ENCODE results near the gene KCNIP4. TPM values are rescaled to one million over a fixed set of nuclear protein-coding genes. Genes with fewer than 3 reads are reported as not detected.

KCNIP4 gene
- polyA plus RNA-seq, 1 donor (not counting 4 experiments of a cell fraction or from before 2014, with no cell fraction given) = 0.07 TPM

DNA sequence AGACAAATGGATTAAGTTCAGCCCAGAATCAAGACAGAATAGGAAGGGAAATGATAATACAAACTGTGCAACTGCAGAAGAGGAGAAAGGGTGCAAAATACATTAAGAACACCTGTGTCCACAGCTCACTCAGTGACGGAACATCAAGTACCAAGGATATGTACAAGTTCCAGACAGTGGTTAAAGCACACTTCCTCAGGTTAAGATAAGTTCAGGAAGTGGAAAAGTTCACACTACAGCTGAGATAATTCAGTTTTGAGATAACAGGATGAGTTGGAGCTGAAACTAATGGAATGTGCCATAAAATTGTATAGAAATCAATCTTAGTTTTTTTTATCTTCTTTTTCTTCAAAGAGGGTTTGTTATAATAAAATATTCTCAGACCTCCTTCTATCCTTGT lies 419.4 kb downstream of the KCNIP4 start:
- H3K36me3 ChIP-seq (ENCODE audit: control insufficient read depth in 2 of 2, extremely low read depth in 1 of 2, insufficient read depth in 2 of 2, low read length in 2 of 2) = no peaks in the 10 kb centered on the region
- dilution Hi-C loops (cut with MboI; ENCODE audit: extremely low pct_ligation_motif_present, low sequenced_read_pairs) = no loop called here
- TF ChIP-seq, protein P1, sequence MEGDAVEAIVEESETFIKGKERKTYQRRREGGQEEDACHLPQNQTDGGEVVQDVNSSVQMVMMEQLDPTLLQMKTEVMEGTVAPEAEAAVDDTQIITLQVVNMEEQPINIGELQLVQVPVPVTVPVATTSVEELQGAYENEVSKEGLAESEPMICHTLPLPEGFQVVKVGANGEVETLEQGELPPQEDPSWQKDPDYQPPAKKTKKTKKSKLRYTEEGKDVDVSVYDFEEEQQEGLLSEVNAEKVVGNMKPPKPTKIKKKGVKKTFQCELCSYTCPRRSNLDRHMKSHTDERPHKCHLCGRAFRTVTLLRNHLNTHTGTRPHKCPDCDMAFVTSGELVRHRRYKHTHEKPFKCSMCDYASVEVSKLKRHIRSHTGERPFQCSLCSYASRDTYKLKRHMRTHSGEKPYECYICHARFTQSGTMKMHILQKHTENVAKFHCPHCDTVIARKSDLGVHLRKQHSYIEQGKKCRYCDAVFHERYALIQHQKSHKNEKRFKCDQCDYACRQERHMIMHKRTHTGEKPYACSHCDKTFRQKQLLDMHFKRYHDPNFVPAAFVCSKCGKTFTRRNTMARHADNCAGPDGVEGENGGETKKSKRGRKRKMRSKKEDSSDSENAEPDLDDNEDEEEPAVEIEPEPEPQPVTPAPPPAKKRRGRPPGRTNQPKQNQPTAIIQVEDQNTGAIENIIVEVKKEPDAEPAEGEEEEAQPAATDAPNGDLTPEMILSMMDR (optimal IDR thresholded peaks at IDR 0.05 in 1 of 3, IDR thresholded peaks at IDR 0.05 in 1 of 3, conservative IDR thresholded peaks at IDR 0.05 in 1 of 3; ENCODE audit: extremely low read depth in 1 of 3, insufficient read depth in 2 of 3, low read length in 3 of 3) = no peak
- no peak for TF ChIP-seq EZH2 (IDR thresholded peaks at IDR 0.05; ENCODE audit: low read length)
- H3K27me3 ChIP-seq (ENCODE audit: control insufficient read depth, extremely low read depth, insufficient read depth, low read length) = no peaks in the 10 kb centered on the region
- H3K9me3 ChIP-seq (ENCODE audit: control insufficient read depth, low read depth, low read length) = no peaks in the 10 kb centered on the region
- no peaks in the 10 kb centered on the region for H3K9me1 ChIP-seq (ENCODE audit: control insufficient read depth, extremely low read depth, insufficient read depth, low read length)
- H3K4me3 ChIP-seq (ENCODE audit: control insufficient read depth in 2 of 3, extremely low read depth in 1 of 3, insufficient read depth in 2 of 3, low read depth in 1 of 3, low read length in 3 of 3) = no peak overlapping the region
- H3K4me1 ChIP-seq (ENCODE audit: control insufficient read depth, extremely low read depth, insufficient read depth, low read length) = no peaks in the 10 kb centered on the region
- H4K20me1 ChIP-seq (ENCODE audit: control insufficient read depth, extremely low read depth, insufficient read depth, low read length) = no peaks in the 10 kb centered on the region
- H3K9ac ChIP-seq (ENCODE audit: control insufficient read depth, extremely low read depth, insufficient read depth, low read length) = no peak overlapping the region
- H2AFZ ChIP-seq (ENCODE audit: control insufficient read depth, low read length) = no peak overlapping the region
- no peak overlapping the region for H3K4me2 ChIP-seq (ENCODE audit: control insufficient read depth, extremely low read depth, insufficient read depth, low read depth, low read length)
- FAIRE-seq = no peak
- H3K27ac ChIP-seq (ENCODE audit: control insufficient read depth, insufficient read depth, low read length) = no peak overlapping the region
- no peak for DNase-seq (ENCODE audit: low read depth, low spot score)
- H3K79me2 ChIP-seq (ENCODE audit: control insufficient read depth, insufficient read depth, low read length) = no peaks in the 10 kb centered on the region

DNA sequence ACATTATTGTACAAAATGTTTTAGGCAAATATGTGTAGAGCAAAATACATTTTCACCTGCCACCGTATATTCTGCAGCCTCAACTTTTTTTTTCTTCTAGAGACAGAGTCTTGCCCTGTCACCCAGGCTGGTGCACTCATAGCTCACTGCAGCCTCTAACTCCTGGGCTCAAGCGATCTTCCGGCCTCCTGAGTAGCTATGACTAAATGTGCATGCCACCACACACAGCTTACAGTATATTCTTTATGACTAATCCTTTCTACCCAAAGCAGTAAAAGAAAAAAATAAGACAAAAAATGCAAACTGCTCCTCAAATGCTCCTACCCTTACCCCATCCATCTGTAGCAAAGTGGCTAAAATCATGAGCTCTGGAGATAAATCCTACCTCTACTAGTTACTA lies 426.3 kb downstream of the KCNIP4 start:
- FAIRE-seq (no peak), DNase-seq (ENCODE audit: low read depth, low spot score) (no peak)
- H2AFZ ChIP-seq (ENCODE audit: control insufficient read depth, low read length) = no peak overlapping the region
- H3K79me2 ChIP-seq (ENCODE audit: control insufficient read depth, insufficient read depth, low read length) = no peaks in the 10 kb centered on the region
- H3K27me3 ChIP-seq (ENCODE audit: control insufficient read depth, extremely low read depth, insufficient read depth, low read length) = peaks cover 2% of the 10 kb centered on the region
- no peak overlapping the region for H3K4me3 ChIP-seq (ENCODE audit: control insufficient read depth in 2 of 3, extremely low read depth in 1 of 3, insufficient read depth in 2 of 3, low read depth in 1 of 3, low read length in 3 of 3)
- dilution Hi-C loops (cut with MboI; ENCODE audit: extremely low pct_ligation_motif_present, low sequenced_read_pairs) = no loop called here
- H3K9me3 ChIP-seq (ENCODE audit: control insufficient read depth, low read depth, low read length) = no peaks in the 10 kb centered on the region
- no peaks in the 10 kb centered on the region for H3K4me1 ChIP-seq (ENCODE audit: control insufficient read depth, extremely low read depth, insufficient read depth, low read length)
- no peaks in the 10 kb centered on the region for H4K20me1 ChIP-seq (ENCODE audit: control insufficient read depth, extremely low read depth, insufficient read depth, low read length)
- no peak overlapping the region for H3K27ac ChIP-seq (ENCODE audit: control insufficient read depth, insufficient read depth, low read length)
- no peaks in the 10 kb centered on the region for H3K36me3 ChIP-seq (ENCODE audit: control insufficient read depth in 2 of 2, extremely low read depth in 1 of 2, insufficient read depth in 2 of 2, low read length in 2 of 2)
- TF ChIP-seq EZH2 (IDR thresholded peaks at IDR 0.05; ENCODE audit: low read length) = no peak
- TF ChIP-seq, protein P1 (optimal IDR thresholded peaks at IDR 0.05 in 1 of 3, IDR thresholded peaks at IDR 0.05 in 1 of 3, conservative IDR thresholded peaks at IDR 0.05 in 1 of 3; ENCODE audit: extremely low read depth in 1 of 3, insufficient read depth in 2 of 3, low read length in 3 of 3) = no peak
- no peaks in the 10 kb centered on the region for H3K9me1 ChIP-seq (ENCODE audit: control insufficient read depth, extremely low read depth, insufficient read depth, low read length)
- no peak overlapping the region for H3K4me2 ChIP-seq (ENCODE audit: control insufficient read depth, extremely low read depth, insufficient read depth, low read depth, low read length)
- no peak overlapping the region for H3K9ac ChIP-seq (ENCODE audit: control insufficient read depth, extremely low read depth, insufficient read depth, low read length)

Data from keratinocyte (primary cell).